Lower lobe of right lung (tissue), 2 donors: ENCODE results near the gene PRKN. TPM values are rescaled to one million over a fixed set of nuclear protein-coding genes. Genes with fewer than 3 reads are reported as not detected.
"Not testable (repeated sequence)": the region's sequence is repeated elsewhere in the genome, so short reads cannot be mapped to it uniquely, and the experiment has no call there.

ENCODE experiments used
- ATAC-seq, 2 donors: fragments of 200-7000 bp; cut with Tn5 transposase; one replicate each; pipeline ENCODE4 v1.9.1; 2020 to 2022; ENCODE audit warnings: mild to moderate bottlenecking in 2 of 2, moderate library complexity in 2 of 2
- DNase-seq: peaks from one replicate; pipeline ENCODE4 v3.0.0-alpha.2; 2020
- H3K27ac ChIP-seq: fragments of 200-600 bp; one replicate; pipeline ENCODE4 v1.8.0; 2022
- H3K27me3 ChIP-seq: fragments of 200-600 bp; one replicate; pipeline ENCODE4 v1.8.0; 2022; ENCODE audit warnings: low read depth
- H3K36me3 ChIP-seq: fragments of 200-600 bp; one replicate; pipeline ENCODE4 v1.8.0; 2022; ENCODE audit warnings: mild to moderate bottlenecking
- H3K4me1 ChIP-seq: fragments of 200-600 bp; one replicate; pipeline ENCODE4 v1.8.0; 2022
- H3K4me3 ChIP-seq: fragments of 200-600 bp; one replicate; pipeline ENCODE4 v1.8.0; 2022; ENCODE audit warnings: mild to moderate bottlenecking
- H3K9me3 ChIP-seq: fragments of 200-600 bp; one replicate; pipeline ENCODE4 v1.8.0; 2022
- intact Hi-C: fragments of 100-400 bp; cut with DNase I; formaldehyde crosslinking; loops from one replicate; pipeline ENCODE4 v1.11.0; 2022
- total RNA-seq: library from RNA; stranded (reverse); fragmentation: NEBNext Ultra II Directional; extraction: Animal tissue kit (Norgen Biotek cat#: 25700); gene quantifications from one replicate; pipeline ENCODE4 v1.2.1, GENCODE V29; 2021
- TF ChIP-seq, protein P1 (sequence below): fragments of 200-600 bp; IDR thresholded peaks from one replicate; pipeline ENCODE4 v1.8.0; 2022; ENCODE audit warnings: antibody characterized with exemption, mild to moderate bottlenecking
- donor health status: DM: no; HTN: yes; CAD: no; lungs with severe emphysema.

Gene PRKN
- total RNA-seq, 1 donor from 2014 or later: 6.1 TPM

GRCh38 chr6:161890832-161891297 lies 836.7 kb downstream of the PRKN start:
- DNase-seq: no peak
- intact Hi-C loops: no loop called here
- Histone ChIP-seq H3K36me3 (no peaks in the 10 kb centered on the region), H3K27ac (no peak overlapping the region), H3K9me3 (no peaks in the 10 kb centered on the region), H3K4me1 (no peaks in the 10 kb centered on the region), H3K27me3 (no peaks in the 10 kb centered on the region), H3K4me3 (no peak overlapping the region)
- no peak for ATAC-seq
- TF ChIP-seq, protein P1, sequence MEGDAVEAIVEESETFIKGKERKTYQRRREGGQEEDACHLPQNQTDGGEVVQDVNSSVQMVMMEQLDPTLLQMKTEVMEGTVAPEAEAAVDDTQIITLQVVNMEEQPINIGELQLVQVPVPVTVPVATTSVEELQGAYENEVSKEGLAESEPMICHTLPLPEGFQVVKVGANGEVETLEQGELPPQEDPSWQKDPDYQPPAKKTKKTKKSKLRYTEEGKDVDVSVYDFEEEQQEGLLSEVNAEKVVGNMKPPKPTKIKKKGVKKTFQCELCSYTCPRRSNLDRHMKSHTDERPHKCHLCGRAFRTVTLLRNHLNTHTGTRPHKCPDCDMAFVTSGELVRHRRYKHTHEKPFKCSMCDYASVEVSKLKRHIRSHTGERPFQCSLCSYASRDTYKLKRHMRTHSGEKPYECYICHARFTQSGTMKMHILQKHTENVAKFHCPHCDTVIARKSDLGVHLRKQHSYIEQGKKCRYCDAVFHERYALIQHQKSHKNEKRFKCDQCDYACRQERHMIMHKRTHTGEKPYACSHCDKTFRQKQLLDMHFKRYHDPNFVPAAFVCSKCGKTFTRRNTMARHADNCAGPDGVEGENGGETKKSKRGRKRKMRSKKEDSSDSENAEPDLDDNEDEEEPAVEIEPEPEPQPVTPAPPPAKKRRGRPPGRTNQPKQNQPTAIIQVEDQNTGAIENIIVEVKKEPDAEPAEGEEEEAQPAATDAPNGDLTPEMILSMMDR: no peak

DNA sequence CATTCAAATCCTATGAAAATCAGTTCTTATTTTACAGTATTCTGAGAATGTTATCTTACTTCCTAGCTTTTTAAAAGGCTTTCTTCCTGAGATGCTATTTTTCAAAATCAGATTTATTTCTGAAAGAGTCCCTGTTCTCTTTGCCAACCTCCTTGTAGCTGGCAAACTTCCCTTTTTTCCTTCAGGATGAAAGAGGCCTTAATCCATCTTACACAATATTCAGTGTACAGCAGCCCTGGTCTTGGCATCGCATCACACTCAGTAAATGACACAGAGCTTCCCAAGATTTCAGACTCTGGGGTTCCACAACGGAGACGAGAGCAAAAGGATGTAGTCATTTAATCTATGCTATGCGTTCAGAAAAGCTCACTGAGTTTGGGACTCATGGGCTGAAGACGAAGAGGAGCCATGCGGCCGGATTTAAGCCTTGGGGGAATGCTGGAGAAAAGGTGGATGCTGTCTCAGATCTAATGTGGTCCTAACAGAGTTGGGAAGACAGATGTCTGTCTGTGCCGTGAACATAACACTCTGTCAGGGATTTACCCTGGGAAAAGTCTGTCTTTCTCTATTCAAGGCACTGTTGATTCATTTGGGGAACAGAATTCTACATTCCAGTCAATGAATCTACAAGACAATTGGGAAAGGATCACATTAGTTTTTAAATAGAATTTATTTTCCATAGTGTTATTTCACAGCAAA lies 837.3 kb downstream of the PRKN start:
- Histone ChIP-seq H3K27ac (no peak overlapping the region), H3K9me3 (no peaks in the 10 kb centered on the region), H3K4me3 (no peak overlapping the region), H3K36me3 (no peaks in the 10 kb centered on the region), H3K4me1 (no peaks in the 10 kb centered on the region), H3K27me3 (no peaks in the 10 kb centered on the region)
- intact Hi-C loops: no loop called here
- TF ChIP-seq, protein P1: no peak
- ATAC-seq: no peak
- no peak for DNase-seq

GRCh38 chr6:161889324-161889723 lies 838.2 kb downstream of the PRKN start:
- H3K9me3 ChIP-seq: no peaks in the 10 kb centered on the region
- intact Hi-C loops: no loop called here
- H3K27me3 ChIP-seq: no peaks in the 10 kb centered on the region
- ATAC-seq: no peak
- H3K36me3 ChIP-seq: no peaks in the 10 kb centered on the region
- TF ChIP-seq, protein P1: no peak
- no peak for DNase-seq
- H3K4me3 ChIP-seq: no peak overlapping the region
- H3K27ac ChIP-seq: no peak overlapping the region
- no peaks in the 10 kb centered on the region for H3K4me1 ChIP-seq

DNA sequence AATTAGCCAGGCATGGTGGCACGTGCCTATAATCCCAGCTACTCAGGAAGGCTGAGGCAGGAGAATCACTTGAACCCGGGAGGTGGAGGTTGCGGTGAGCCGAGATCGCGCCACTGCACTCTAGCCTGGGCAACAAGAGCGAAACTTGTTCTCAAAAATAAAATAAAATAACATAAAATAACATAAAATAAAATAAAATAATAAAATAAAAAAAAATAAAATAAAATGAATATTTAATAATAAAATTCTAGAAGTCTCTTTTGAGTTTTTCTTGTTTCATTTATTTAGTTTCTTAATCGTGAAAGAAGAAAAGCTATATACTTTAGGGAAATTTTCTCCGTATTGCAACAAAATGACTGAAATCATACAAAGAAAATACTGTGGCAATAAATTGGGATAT lies 841.0 kb downstream of the PRKN start:
- ATAC-seq, H3K27me3 ChIP-seq, intact Hi-C loops, H3K4me1 ChIP-seq, H3K27ac ChIP-seq, H3K36me3 ChIP-seq, DNase-seq, H3K4me3 ChIP-seq, H3K9me3 ChIP-seq: not testable (repeated sequence)

DNA sequence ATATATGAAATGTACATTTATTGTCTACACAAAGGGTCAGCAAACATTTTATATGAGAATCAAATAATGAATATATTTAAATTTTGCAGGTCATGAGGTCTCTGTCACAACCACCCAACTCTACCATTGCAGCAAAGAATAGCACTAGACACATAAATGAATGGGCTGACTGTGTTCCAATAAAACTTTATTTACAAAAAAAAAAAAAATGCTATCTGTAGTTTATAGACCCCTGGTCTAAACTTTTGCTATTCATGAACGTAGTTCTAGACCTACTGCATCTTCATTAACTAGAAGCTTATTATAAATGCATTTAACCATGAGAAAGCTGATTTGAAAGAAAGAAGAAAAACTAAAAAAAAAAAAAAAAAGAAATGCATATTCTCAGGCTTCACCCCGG lies 842.8 kb downstream of the PRKN start:
- TF ChIP-seq, protein P1: no peak
- no peaks in the 10 kb centered on the region for H3K4me1 ChIP-seq
- no peak overlapping the region for H3K4me3 ChIP-seq
- H3K9me3 ChIP-seq: no peaks in the 10 kb centered on the region
- no peaks in the 10 kb centered on the region for H3K36me3 ChIP-seq
- H3K27me3 ChIP-seq: no peaks in the 10 kb centered on the region
- no peak for DNase-seq
- intact Hi-C loops: no loop called here
- ATAC-seq: no peak
- no peak overlapping the region for H3K27ac ChIP-seq

DNA sequence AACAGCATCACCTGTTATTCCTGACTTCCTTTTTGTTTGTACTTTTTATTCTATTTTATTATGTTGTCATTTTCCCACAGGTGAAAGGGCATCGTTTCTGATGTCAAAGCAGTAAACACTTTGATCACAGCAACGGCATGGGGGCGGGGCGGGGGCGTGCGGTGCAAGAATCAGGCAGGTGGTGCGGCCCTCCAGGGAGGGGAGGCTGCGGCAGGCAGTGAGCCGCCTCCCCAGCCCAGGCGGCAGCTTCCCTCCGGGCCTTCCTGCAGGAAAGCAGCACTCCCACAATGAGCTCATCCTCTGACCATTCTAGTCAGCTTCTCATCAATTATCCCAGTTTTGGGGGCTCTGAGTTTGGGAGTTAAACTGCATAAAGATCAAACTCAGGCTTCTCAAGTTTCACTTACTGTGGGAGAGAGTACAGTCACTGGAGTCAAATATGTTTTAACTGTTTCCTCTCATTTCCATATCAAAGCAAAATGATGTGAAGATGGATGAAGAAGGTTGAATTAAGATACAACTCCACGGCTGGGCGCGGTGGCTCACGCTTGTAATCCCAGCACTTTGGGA lies 845.3 kb downstream of the PRKN start:
- TF ChIP-seq, protein P1: no peak
- ATAC-seq (no peak), DNase-seq (no peak)
- intact Hi-C loops: no loop called here
- Histone ChIP-seq H3K4me3 (no peak overlapping the region), H3K4me1 (no peaks in the 10 kb centered on the region), H3K9me3 (no peaks in the 10 kb centered on the region), H3K27me3 (no peaks in the 10 kb centered on the region), H3K36me3 (no peaks in the 10 kb centered on the region), H3K27ac (no peak overlapping the region)
